CD4-positive, alpha-beta T cell treated with Interleukin-15 for 1 hour (primary cell): ENCODE results near the gene LGALS12.
"Not testable (repeated sequence)": the region's sequence is repeated elsewhere in the genome, so short reads cannot be mapped to it uniquely, and the experiment has no call there.

ENCODE experiments used
- DNase-seq: peaks from one replicate; pipeline ENCODE4 v3.0.0-alpha.2; 2020

LGALS12 gene

GRCh38 chr11:63534895-63535461 is 29.1 kb downstream of the LGALS12 start:
- no peak for DNase-seq

DNA sequence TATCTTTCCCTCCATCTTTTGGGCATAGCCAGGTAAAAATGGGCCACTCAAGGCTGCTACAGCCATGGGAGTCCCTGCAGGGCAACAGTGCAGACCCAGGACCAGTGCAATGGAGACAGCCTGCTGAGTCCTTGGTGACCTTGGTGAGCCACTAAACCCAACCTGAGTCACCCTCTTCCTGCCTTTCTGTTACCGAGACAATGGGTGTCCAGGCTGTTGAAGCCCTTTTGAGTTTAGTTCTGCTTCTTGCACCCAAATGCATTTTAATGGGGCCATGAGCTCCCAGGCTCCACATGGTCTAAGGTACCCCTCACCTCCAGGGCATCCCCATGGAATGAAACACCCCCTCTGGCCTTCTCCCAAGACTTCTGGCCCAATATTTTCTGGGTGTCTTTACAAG is 29.9 kb downstream of the LGALS12 start:
- DNase-seq = no peak

DNA sequence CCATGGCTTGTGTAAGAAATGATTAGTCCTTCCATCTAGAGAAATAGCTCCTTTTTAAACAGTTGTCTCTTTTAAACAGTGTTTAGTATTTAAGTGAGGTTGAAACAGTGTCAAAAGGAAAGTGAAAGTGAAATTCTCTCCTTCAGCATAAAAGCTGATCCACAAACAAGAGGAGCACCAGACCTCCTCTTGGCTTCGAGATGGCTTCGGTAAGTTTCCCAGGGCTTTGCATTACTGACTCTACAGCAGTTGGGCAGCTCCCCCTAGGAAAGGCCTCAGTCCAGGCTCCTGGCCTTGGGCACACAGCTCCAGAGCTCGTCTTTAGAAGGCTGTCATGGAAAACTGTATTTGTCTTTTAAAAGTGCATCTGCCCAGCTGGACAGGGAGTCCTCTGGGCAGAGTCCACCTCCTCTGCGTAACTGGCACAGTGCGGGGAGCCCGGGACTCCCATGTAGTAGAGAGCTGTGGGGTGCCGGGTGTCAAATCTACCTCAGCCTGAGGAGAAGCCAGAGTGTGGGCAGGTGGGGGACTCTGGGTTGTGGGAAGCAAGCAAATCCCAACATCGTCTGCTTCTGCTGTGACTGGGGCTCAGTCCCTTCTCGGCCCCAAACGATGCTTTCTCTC is 30.9 kb downstream of the LGALS12 start, which contains the start of gene PLAAT4:
Gene PLAAT4 (plus strand): TSS at position 140 of the 624 bp plus-strand sequence. CDS start 61 bp downstream, at position 201.
- DNase-seq = no peak

GRCh38 chr11:63537293-63538101 is 31.6 kb downstream of the LGALS12 start:
- no peak for DNase-seq

- not testable (repeated sequence) for DNase-seq
Observed at GRCh38 chr11:63542506-63542905, 36.6 kb downstream of the LGALS12 start.

DNA sequence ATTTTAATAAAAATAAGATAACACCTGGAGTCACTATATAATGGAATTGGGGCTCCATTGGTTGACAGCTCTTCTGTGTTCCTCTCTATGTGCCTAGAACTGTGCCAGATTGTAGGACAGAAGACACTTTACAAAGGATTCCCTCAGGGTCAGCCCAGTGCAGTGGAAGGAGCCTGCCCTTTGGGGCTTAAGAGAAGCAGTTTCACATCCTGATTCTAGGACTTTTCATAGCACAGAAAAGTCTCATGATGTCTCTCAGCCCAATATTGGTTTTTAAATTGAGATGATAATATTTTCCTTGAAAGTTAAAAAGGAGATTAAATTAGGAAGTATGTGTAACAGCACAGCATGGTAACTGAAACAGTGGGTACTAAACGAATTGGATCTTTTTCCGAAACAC is 37.8 kb downstream of the LGALS12 start:
- DNase-seq = no peak

GRCh38 chr11:63547061-63547460 is 41.2 kb downstream of the LGALS12 start:
- no peak for DNase-seq

DNA sequence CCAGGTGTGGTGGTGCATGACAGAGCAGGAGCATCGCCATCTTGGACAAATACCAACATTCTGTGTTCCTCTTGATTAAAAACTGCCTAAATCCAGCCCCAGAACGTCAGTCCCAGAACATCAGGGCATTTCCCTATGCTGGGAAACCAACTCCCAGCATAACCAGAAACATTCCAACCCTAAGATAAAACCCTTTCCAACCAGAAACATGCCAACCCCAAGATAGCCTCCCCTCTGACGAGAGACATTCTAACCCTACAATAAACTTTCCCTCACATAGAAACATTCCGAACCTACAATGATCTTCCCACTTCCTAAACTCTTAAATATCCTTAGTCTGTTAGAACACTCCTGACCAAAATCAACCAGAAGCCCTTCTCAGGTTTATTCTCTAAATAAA is 42.3 kb downstream of the LGALS12 start:
- no peak for DNase-seq

- no peak for DNase-seq
Observed at GRCh38 chr11:63549411-63549810, 43.5 kb downstream of the LGALS12 start.

- DNase-seq = not testable (repeated sequence)
Observed at GRCh38 chr11:63550156-63550700, 44.3 kb downstream of the LGALS12 start.

DNA sequence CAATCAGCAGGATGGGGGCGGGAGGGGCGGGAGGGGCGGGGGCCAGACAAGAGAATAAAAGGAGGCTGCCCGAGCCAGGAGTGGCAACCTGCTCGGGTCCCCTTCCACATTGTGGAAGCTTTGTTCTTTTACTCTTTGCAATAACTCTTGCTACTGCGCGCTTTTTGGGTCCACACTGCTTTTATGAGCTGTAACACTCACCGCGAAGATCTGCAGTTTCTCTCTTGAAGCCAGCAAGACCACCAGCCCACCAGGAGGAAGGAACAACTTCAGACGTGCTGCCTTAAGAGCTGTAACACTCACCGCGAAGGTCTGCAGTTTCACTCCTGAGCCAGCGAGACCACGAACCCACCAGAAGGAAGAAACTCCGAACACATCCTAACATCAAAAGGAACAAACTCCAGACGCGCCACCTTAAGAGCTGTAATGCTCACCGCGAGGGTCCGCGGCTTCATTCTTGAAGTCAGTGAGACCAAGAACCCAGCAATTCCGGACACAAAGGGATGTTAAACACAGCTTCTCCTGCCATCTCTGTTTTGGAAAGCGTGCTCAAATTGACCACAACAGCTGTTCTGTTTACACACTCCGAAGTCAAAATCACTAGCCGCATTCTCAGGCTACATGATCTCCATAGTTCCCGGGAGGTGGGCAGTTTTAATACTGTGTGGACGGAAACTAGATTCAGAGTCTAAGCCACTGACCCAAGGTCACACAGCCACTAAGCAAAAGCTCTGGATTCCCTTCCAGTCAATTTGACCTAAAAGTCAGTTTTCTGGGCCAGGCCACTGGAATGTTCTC is 45.4 kb downstream of the LGALS12 start:
- peak; percentile 54 for DNase-seq

DNA sequence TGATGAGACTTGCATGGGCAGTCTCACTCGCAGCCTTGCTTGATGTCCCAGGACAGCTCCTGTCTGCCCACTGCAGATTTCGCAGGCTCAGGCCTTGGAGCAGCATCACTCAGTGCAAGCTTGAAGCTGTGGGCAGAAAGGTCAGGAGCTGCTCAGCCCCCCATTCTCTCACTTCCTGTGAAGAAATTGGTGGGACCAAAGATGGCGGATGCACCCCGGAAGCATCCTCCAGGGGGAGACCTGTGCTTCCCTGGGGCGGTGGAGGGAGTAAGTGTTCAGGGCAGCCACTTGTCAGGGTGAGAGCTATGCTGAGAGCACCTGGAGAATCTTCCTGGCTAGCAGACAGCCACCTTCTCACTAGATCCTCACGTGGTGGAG is 46.0 kb downstream of the LGALS12 start:
- no peak for DNase-seq

- DNase-seq = no peak
Observed at GRCh38 chr11:63552921-63553320, 47.0 kb downstream of the LGALS12 start.

GRCh38 chr11:63553759-63554158 is 47.9 kb downstream of the LGALS12 start:
- peak; percentile 67 for DNase-seq

DNA sequence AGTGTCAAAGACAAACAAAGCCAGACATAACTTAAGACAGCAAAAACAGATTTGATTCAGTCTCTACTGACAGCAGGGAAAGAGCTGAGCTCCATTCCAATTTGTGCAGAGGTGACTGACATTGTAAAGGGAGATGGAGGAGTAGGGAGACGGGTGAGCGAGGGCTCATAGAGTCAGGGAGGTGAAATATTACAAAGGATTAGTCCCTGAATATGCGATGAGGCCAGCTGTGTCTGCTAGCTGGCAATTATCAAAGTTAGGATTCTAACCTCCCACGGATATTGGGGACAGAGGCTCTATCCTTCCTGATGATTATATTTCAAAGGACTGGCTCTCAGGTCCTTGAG is 49.0 kb downstream of the LGALS12 start:
- DNase-seq = no peak

- DNase-seq = no peak
Observed at GRCh38 chr11:63556404-63557013, 50.6 kb downstream of the LGALS12 start.

- no peak for DNase-seq
Observed at GRCh38 chr11:63557570-63557969, 51.7 kb downstream of the LGALS12 start.

- no peak for DNase-seq
Observed at GRCh38 chr11:63558459-63559157, 52.7 kb downstream of the LGALS12 start.

DNA sequence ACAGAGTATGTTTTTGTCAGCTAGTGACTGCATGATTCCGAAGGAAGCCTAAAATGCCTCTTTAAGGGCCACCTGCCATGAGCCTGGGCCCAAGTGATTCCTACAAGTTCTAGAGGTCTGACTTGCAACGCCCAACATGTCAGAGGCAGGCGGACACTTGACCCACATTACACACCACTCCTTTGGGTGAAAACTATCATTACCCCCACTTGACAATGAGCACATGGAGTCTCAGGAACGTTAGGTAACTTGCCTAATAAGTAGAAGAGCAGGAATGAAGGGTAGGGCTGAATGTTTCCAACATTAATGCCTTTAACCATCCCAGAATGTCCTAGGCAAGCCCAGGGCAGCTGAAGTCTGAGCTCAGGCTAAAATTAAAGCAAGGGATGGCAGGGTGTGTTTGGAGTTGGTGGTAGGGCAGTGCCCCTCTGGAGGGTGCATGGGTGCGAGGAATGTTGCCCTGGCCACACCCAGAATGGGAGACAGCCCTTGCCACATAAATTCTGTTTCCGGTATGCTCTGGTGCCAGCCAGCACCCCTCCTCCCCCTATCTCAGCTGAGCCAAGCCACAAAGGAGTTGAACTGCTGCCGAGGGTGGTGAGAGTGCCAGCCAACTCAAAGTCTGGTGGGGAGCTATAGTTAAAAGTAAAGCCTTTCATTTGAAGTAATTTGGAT is 54.8 kb downstream of the LGALS12 start:
- DNase-seq = peak; percentile 36

GRCh38 chr11:63563201-63564055 is 57.5 kb downstream of the LGALS12 start, which contains the start of gene PLAAT2:
TSS of gene PLAAT2 (minus strand) at chr11:63563379. CDS start at chr11:63563324, 55 bp downstream.
- DNase-seq = no peak
